Umbilical cord (tissue), 2 donors: ENCODE results near the gene TOGARAM2. TPM values are rescaled to one million over a fixed set of nuclear protein-coding genes. Genes with fewer than 3 reads are reported as not detected.

Source experiments
- DNase-seq: peaks from one replicate; pipeline ENCODE4 v3.0.0-alpha.2; 2015; ENCODE audit warnings: low spot score
- total RNA-seq: library from RNA; depleted of rRNA; stranded (reverse); fragments of >200 nt; gene quantifications from one replicate; pipeline ENCODE4 v1.2.3, GENCODE V29; 2014; ENCODE audit warnings: low replicate concordance; ENCODE audit not compliant: insufficient read depth

The TOGARAM2 gene
- total RNA-seq = 1.4 TPM

- DNase-seq = peak; percentile 35
Measured at GRCh38 chr2:28981016-28981441, at the start of gene TOGARAM2. TOGARAM2 (plus strand) TSS chr2:28981298; CDS start chr2:28994835, 13,537 bp downstream.

DNA sequence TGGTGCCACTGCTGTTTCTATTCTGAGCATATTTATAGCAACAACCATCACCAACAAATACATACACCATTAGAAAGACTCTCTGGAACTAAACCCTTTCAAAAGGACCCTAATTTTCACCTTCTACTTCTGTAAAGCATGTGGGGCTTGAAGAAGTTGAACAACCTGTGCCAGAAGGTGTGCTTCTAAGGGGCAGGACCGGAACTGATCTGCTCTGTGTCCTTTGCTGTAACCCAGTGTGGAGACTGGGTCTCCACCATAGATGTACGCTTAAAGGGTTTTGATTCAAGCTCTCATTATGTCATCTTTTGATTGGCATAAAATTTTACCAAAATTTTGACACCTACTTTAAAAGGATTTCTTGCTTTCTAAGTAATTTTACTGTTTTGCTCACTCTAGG, 46.3 kb upstream of the TOGARAM2 start:
- DNase-seq = no peak

DNA sequence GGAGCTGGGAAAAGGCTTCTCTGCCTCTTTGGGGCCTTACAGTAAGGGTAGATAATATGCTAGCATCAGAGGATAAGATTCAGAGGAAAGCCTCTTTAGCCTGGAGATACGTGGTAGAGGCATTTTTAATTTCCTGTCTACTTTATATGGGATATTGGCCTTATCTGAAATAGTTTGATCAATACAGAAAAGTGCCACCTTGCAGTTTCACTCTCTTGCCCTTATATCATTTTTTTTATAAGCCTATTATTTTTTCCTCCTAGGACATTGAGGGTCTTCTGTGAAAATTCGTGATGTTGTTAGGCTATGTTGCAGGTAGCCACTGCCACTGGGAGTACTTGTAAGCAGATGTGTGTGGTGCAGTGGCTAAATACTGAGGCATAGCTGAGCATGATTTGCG, 40.1 kb upstream of the TOGARAM2 start:
- DNase-seq = no peak

- no peak for DNase-seq
Measured at GRCh38 chr2:28944535-28945248, 36.4 kb upstream of the TOGARAM2 start.

DNA sequence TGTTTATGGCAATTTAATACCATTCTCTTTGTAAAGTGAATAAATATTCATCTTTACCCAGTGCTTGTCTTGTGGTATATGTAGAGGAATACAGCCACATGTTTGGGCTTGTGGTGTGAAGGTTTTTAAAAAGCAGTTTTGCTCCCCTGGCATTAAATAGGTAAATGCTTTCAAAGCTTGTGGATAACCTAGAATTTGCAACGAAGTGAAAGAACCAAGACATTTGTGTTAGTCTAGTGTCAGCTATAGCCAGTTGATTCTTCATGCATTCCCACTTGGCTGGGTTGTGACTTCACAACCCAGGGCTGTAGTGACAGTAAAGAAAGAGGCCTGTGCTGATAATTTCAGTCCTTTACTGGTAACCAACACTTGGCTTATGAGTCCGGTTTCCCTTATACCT, 32.9 kb upstream of the TOGARAM2 start:
- DNase-seq = no peak

- DNase-seq = no peak
Measured at GRCh38 chr2:28949190-28949589, 31.9 kb upstream of the TOGARAM2 start.

- DNase-seq = no peak
Measured at GRCh38 chr2:28949617-28950305, 31.3 kb upstream of the TOGARAM2 start.

DNA sequence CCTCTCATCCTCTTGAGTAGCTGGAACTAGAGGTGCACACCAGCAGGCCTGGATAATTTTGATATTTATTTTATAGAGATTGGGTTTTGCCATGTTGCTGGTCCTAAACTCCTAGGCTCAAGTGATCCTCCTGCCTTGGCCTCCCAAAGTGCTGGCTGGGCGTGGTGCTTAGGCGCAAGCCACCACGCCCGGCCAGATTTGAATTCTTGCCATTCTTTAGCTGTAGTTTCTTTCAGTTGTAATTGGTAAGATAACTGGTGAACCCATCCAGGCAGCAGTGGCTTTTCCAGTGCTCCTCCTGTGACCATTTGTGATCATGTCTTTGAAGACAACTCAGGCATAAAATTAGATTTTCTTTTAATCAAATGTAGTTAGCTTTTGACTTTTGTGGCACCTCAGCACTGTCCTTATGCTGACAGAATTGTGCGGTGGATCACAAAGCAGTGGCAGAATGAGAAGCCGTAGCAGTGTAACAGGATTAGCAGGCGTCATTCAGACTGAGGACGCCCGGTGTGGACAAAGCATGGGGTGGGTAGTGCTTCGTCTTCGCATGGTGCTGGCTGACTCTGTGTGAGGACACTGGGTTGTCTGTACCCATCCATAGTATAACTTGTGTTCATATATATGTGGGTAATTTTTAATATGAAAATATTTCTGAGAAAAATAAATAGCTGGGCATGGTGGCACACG, 30.0 kb upstream of the TOGARAM2 start:
- DNase-seq = no peak

GRCh38 chr2:28951910-28952835, 28.9 kb upstream of the TOGARAM2 start:
- DNase-seq = no peak

DNA sequence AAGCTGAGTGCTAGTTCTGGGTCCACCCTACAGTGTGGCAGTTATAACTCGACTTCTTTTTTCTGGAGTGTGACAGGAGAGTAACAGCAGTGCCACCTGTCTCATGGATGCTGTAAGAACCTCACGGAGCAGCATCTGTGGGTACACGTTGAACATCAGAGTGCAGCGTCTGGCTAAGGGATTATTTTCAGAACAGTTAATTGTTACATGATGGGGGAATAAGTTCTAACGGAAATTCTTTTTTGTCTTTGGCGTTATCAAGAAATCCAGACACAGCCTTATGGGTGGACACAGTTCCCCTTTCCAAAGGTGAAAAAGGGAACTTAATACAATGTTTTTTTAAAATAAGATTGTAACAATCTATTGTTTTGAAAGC, 28.3 kb upstream of the TOGARAM2 start:
- no peak for DNase-seq

- DNase-seq = no peak
Measured at GRCh38 chr2:28955467-28955866, 25.6 kb upstream of the TOGARAM2 start.

GRCh38 chr2:28956415-28956826, 24.7 kb upstream of the TOGARAM2 start:
- peak; percentile 55 for DNase-seq

- peak; percentile 9 for DNase-seq
Measured at GRCh38 chr2:28956890-28957289, 24.2 kb upstream of the TOGARAM2 start.

DNA sequence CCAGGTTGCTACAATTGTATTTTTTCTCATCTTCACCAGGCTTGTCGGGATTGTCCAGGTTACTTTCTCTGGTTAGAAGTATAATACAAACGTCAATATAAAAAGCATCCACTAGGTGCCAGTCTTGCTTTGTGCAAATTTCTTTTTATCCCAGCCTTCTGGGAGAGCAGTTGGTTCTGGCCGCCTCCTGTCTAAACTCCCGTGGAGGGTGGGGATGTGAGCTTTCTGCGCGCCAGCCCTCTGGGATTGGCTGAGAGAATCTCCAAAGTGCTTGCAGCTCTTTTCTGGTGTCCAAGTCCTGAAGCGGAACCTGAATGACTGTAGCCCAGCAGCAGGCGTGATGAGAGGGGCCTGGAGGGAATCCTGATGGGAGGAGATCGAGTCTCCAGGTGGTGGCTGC, 22.4 kb upstream of the TOGARAM2 start:
- peak; percentile 89 for DNase-seq

GRCh38 chr2:28960401-28960800, 20.7 kb upstream of the TOGARAM2 start:
- no peak for DNase-seq

DNA sequence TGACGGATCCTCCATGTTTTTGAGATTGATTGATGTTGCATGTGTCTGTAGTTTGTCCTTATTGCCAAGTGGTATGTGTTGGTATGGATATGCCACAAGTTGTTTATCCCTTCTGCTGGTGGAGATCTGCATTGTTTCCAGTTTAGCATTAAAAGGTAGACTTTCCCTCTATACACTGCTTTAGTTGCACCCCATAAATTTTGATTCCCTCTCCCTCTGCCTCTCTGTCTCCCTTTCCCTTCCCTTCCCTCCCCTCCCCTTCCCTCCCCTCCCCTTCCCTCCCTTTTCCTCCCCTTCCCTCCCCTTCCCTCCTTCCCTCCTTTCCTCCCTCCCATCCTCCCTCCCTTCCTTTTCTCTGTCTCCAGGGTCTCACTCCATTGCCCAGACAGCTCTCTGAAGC, 18.6 kb upstream of the TOGARAM2 start:
- no peak for DNase-seq

- no peak for DNase-seq
Measured at GRCh38 chr2:28970464-28971160, 10.5 kb upstream of the TOGARAM2 start.

GRCh38 chr2:28972778-28973335, 8.2 kb upstream of the TOGARAM2 start:
- no peak for DNase-seq

DNA sequence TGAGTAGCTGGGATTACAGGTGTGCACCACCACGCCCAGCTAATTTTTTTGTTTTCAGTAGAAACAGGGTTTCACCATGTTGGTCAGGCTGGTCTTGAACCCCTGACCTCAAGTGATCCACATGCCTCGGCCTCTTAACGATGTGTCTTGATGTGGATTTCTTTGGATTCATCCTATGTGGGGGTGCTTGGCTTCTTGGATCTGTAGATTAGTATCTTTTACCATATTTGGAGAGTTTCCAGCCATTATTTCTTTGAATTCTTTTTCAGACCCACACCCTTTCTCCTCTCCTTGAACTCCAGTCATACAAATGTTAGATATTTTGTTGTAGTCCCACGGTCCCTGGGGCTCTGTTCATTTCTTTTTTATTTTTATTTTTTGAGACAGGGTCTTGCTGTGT, 6.8 kb upstream of the TOGARAM2 start:
- DNase-seq = no peak

DNA sequence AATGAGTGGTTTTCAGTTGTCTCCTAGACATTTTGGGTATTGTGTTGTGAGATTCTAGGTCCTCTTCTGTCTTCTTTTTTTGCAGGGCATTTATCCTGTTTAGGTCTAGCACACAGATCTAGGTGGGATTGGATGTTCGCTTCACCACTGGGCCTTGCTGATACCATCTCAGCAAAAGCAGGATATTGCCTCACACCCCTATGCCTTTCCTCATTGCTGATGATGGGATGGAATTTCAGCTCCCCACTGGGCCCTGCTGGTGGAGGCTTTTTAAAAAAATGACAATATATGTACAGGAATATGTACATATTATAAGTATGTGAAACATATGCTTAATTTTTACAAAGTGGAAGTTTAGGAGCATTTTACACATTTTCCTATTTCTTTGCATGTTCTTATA, 5.4 kb upstream of the TOGARAM2 start:
- DNase-seq = no peak

GRCh38 chr2:28976584-28976983, 4.5 kb upstream of the TOGARAM2 start:
- peak; percentile 34 for DNase-seq
